Kidney (tissue), 14 donors: ENCODE data around the gene MIEN1. TPM values are rescaled to one million over a fixed set of nuclear protein-coding genes. Genes with fewer than 3 reads are reported as not detected.
"Not testable (repeated sequence)": the region's sequence is repeated elsewhere in the genome, so short reads cannot be mapped to it uniquely, and the experiment has no call there.

ENCODE experiments used
- DNase-seq, 5 donors: peaks; one replicate each; pipeline ENCODE4 v3.0.0-alpha.2; 2013 to 2020
- FAIRE-seq: peaks from 2 replicates; lab custom pipeline; 2012; peaks lifted over from hg19 to GRCh38; lab: Jason Lieb, UNC
- H3K27ac ChIP-seq, 2 donors: one replicate each; pipeline ENCODE4 v1.7.0; 2013; ENCODE audit warnings: low read depth in 2 of 2, low read length in 2 of 2, inconsistent platforms in 1 of 2
- H3K27me3 ChIP-seq: one replicate; pipeline ENCODE4 v1.7.1; 2013; ENCODE audit warnings: low read length, inconsistent platforms; ENCODE audit not compliant: control insufficient read depth, insufficient read depth
- H3K36me3 ChIP-seq, 3 donors: one replicate each; pipeline versions ENCODE4 v1.7.0 to v1.7.1; 2013; ENCODE audit warnings: low read length in 3 of 3, control low read depth in 1 of 3, inconsistent platforms in 1 of 3; ENCODE audit not compliant: insufficient read depth in 3 of 3, control insufficient read depth in 2 of 3
- H3K4me1 ChIP-seq, 3 donors: one replicate each; pipeline versions ENCODE4 v1.7.0 to v1.7.1; 2013; ENCODE audit warnings: low read length in 3 of 3, inconsistent platforms in 1 of 3, low read depth in 1 of 3; ENCODE audit not compliant: control insufficient read depth in 2 of 3, insufficient read depth in 2 of 3
- H3K4me3 ChIP-seq, 3 donors: one replicate each; pipeline versions ENCODE4 v1.7.0 to v1.8.1; 2013; ENCODE audit warnings: low read length in 3 of 3, control low read depth in 1 of 3, inconsistent platforms in 1 of 3
- H3K9ac ChIP-seq, 3 donors: one replicate each; pipeline versions ENCODE4 v1.7.0 to v1.7.1; 2013; ENCODE audit warnings: low read length in 3 of 3, control low read depth in 1 of 3, inconsistent platforms in 1 of 3
- H3K9me3 ChIP-seq, 3 donors: one replicate each; pipeline versions ENCODE4 v1.7.0 to v1.7.1; 2013; ENCODE audit warnings: low read length in 3 of 3, control low read depth in 1 of 3, inconsistent platforms in 1 of 3; ENCODE audit not compliant: control insufficient read depth in 2 of 3, insufficient read depth in 1 of 3
- CTCF ChIP-seq: IDR thresholded peaks from 3 replicates; pipeline ENCODE4 v1.5.1; 2012; ENCODE audit warnings: mild to moderate bottlenecking, moderate library complexity, borderline replicate concordance; ENCODE audit not compliant: insufficient read depth; ENCODE audit errors: extremely low read depth
- intact Hi-C: fragments of 100-400 bp; cut with DNase I; formaldehyde crosslinking; loops from one replicate; pipeline ENCODE4 v1.11.1; 2022
- polyA plus RNA-seq: library from polyadenylated mRNA; stranded (reverse); fragments of 350-450 nt; fragmentation: Illumina TruSeq; extraction: RNeasy Lipid Tissue Mini Kit (QIAGEN cat#74804); gene quantifications from one replicate; pipeline ENCODE4 v1.2.3, GENCODE V29; 2014; ENCODE audit warnings: low read depth, low replicate concordance; ENCODE audit not compliant: insufficient read depth
- total RNA-seq: library from RNA; stranded (reverse); fragmentation: NEBNext Ultra II Directional; extraction: Animal tissue kit (Norgen Biotek cat#: 25700); gene quantifications from one replicate; pipeline ENCODE4 v1.2.1, GENCODE V29; 2021
- donor health status: control.
- donor health status: control.
- donor health status: control.
- donor health status: control.
- donor health status: control.
- donor health status: DM: yes; HTN: yes; CAD: no.
- donor health status: Normal renal cell carcinoma (clear cell type).

Gene MIEN1
- total and polyA plus RNA-seq, 2 donors from 2014 or later, result 51.6 to 186 TPM

- intact Hi-C loops, result no loop called here
- H3K9ac ChIP-seq, result peak within 1 kb of the TSS; percentile 54 to 80 (median 70)
- no peak for TF ChIP-seq CTCF
- H3K9me3 ChIP-seq, result no peaks in the 10 kb centered on the region
- H3K27ac ChIP-seq, result peak within 1 kb of the TSS; percentile 93 to 94
- H3K36me3 ChIP-seq, result no peaks in the 10 kb centered on the region
- peaks cover 3 to 49% (median 49%) of the 10 kb centered on the region in 3 donors for H3K4me1 ChIP-seq
- H3K4me3 ChIP-seq, result peak within 1 kb of the TSS; percentile 69 to 88 (median 85)
- H3K27me3 ChIP-seq, result no peaks in the 10 kb centered on the region
- no peak for FAIRE-seq
- DNase-seq, result peak; percentile 87 to 96 (median 93)
Measured at GRCh38 chr17:39699818-39700147, 30.5 kb downstream of the MIEN1 start, which contains the start of gene ERBB2. Gene ERBB2, plus strand, starts transcription at chr17:39700064. Its CDS starts 175 bp downstream, at chr17:39700239.

GRCh38 chr17:39699157-39699817, 31.0 kb downstream of the MIEN1 start:
- H3K9me3 ChIP-seq, DNase-seq, intact Hi-C loops, H3K36me3 ChIP-seq, H3K27me3 ChIP-seq, FAIRE-seq: not testable (repeated sequence)
- H3K9ac ChIP-seq, result peak overlapping the region; percentile 31 to 70 (median 60)
- peaks cover 5 to 50% (median 48%) of the 10 kb centered on the region in 3 donors for H3K4me1 ChIP-seq
- peak overlapping the region; percentile 93 to 94 for H3K27ac ChIP-seq
- H3K4me3 ChIP-seq, result peak overlapping the region; percentile 48 to 88 (median 69)

GRCh38 chr17:39697961-39698360, 32.4 kb downstream of the MIEN1 start:
- no peak for FAIRE-seq
- Histone ChIP-seq H3K4me1 (peaks cover 5 to 42% (median 36%) of the 10 kb centered on the region in 3 donors), H3K27me3 (no peaks in the 10 kb centered on the region), H3K9ac (no peak overlapping the region), H3K4me3 (no peak overlapping the region), H3K36me3 (no peaks in the 10 kb centered on the region), H3K27ac (no peak overlapping the region), H3K9me3 (no peaks in the 10 kb centered on the region)
- intact Hi-C loops, result no loop called here
- no peak for DNase-seq
- no peak for TF ChIP-seq CTCF

GRCh38 chr17:39696731-39697130, 33.6 kb downstream of the MIEN1 start:
- intact Hi-C loops, result no loop called here
- Histone ChIP-seq H3K4me1 (peaks cover 5 to 36% (median 26%) of the 10 kb centered on the region in 3 donors), H3K27me3 (no peaks in the 10 kb centered on the region), H3K9ac (no peak overlapping the region), H3K9me3 (no peaks in the 10 kb centered on the region), H3K27ac (peak overlapping the region; percentile 63 to 93), H3K36me3 (no peaks in the 10 kb centered on the region), H3K4me3 (no peak overlapping the region)
- TF ChIP-seq CTCF, result no peak
- FAIRE-seq (no peak), DNase-seq (peak in 1 of 5 donors; percentile 58)
